Smooth muscle cell (in vitro differentiated cells): ENCODE measurements around the gene AHSG. TPM values are rescaled to one million over a fixed set of nuclear protein-coding genes. Genes with fewer than 3 reads are reported as not detected.

ENCODE experiments used
- DNase-seq: peaks from one replicate; lab custom pipeline; 2025; ENCODE audit not compliant: unreplicated experiment; lab: John Stamatoyannopoulos, UW
- H2AFZ ChIP-seq: fragments of 200-600 bp; sonication (generic); 2 replicates; pipeline ENCODE4 v1.6.0; 2016; ENCODE audit warnings: antibody characterized with exemption, low read depth, mild to moderate bottlenecking
- H3F3A ChIP-seq: fragments of 200-600 bp; sonication (generic); 2 replicates; pipeline ENCODE4 v1.6.0; 2017; ENCODE audit warnings: antibody characterized with exemption, low read depth
- H3K27ac ChIP-seq: fragments of 200-600 bp; sonication (generic); 2 replicates; pipeline ENCODE4 v1.5.1; 2016; ENCODE audit warnings: low read depth, mild to moderate bottlenecking
- H3K27me3 ChIP-seq: fragments of 200-600 bp; sonication (generic); 2 replicates; pipeline ENCODE4 v1.6.1; 2016; ENCODE audit warnings: low read depth, mild to moderate bottlenecking
- H3K36me3 ChIP-seq: fragments of 200-600 bp; sonication (generic); 2 replicates; pipeline ENCODE4 v1.5.1; 2016; ENCODE audit warnings: low read depth
- H3K4me1 ChIP-seq: fragments of 200-600 bp; sonication (generic); 2 replicates; pipeline ENCODE4 v1.5.1; 2016; ENCODE audit warnings: low read depth
- H3K4me2 ChIP-seq: fragments of 200-600 bp; sonication (generic); 2 replicates; pipeline ENCODE4 v1.6.0; 2016; ENCODE audit warnings: mild to moderate bottlenecking
- H3K4me3 ChIP-seq: fragments of 200-600 bp; sonication (generic); 2 replicates; pipeline ENCODE4 v1.5.1; 2016; ENCODE audit warnings: mild to moderate bottlenecking
- H3K79me2 ChIP-seq: fragments of 200-600 bp; sonication (generic); 2 replicates; pipeline ENCODE4 v1.6.0; 2016; ENCODE audit warnings: low read depth, mild to moderate bottlenecking
- H3K9ac ChIP-seq: fragments of 200-600 bp; sonication (generic); 2 replicates; pipeline ENCODE4 v1.6.0; 2016; ENCODE audit warnings: low read depth
- H3K9me3 ChIP-seq: fragments of 200-600 bp; sonication (generic); replicated peaks from 2 replicates; pipeline ENCODE4 v1.5.1; 2016; ENCODE audit warnings: low read depth
- H4K20me1 ChIP-seq: fragments of 200-600 bp; sonication (generic); 2 replicates; pipeline ENCODE4 v1.6.0; 2016; ENCODE audit warnings: low read depth
- WGBS: methylation state at CpG from one replicate; pipeline ENCODE4 v1.1.7; 2016; ENCODE audit warnings: low lambda C conversion rate; 5-methylcytosine and 5-hydroxymethylcytosine counted together
- polyA plus RNA-seq: library from polyadenylated mRNA; unstranded; fragments of >200 nt; fragmentation: Nextera tagmentation; extraction: Ambion mirVana; gene quantifications from 2 replicates; pipeline ENCODE4 v1.2.1, GENCODE V29; 2016
- total RNA-seq: library from RNA; depleted of rRNA; stranded (reverse); fragments of >200 nt; gene quantifications from 2 replicates; pipeline ENCODE4 v1.2.3, GENCODE V29; 2014
- TF ChIP-seq, protein P1 (sequence below): fragments of 200-600 bp; sonication (generic); IDR thresholded peaks from 2 replicates; pipeline ENCODE4 v1.5.1; 2017; ENCODE audit warnings: borderline replicate concordance, mild to moderate bottlenecking, antibody characterized with exemption; ENCODE audit not compliant: insufficient read depth, poor library complexity, severe bottlenecking

Gene AHSG
- total and polyA plus RNA-seq, 2 experiments from 2014 or later = 0.16 to 0.18 TPM

GRCh38 chr3:186635532-186635931 is 22.7 kb downstream of the AHSG start:
- Histone ChIP-seq H3K79me2 (no peaks in the 10 kb centered on the region), H3K9ac (no peak overlapping the region), H2AFZ (no peak overlapping the region), H3F3A (no peaks in the 10 kb centered on the region), H3K4me2 (no peak overlapping the region), H4K20me1 (no peaks in the 10 kb centered on the region), H3K9me3 (no peaks in the 10 kb centered on the region), H3K27me3 (peaks cover 4% of the 10 kb centered on the region), H3K36me3 (no peaks in the 10 kb centered on the region), H3K4me3 (no peak overlapping the region), H3K4me1 (no peaks in the 10 kb centered on the region), H3K27ac (no peak overlapping the region)
- WGBS = 84% methylated on average over 3 of the region's 3 CpGs
- TF ChIP-seq, protein P1, sequence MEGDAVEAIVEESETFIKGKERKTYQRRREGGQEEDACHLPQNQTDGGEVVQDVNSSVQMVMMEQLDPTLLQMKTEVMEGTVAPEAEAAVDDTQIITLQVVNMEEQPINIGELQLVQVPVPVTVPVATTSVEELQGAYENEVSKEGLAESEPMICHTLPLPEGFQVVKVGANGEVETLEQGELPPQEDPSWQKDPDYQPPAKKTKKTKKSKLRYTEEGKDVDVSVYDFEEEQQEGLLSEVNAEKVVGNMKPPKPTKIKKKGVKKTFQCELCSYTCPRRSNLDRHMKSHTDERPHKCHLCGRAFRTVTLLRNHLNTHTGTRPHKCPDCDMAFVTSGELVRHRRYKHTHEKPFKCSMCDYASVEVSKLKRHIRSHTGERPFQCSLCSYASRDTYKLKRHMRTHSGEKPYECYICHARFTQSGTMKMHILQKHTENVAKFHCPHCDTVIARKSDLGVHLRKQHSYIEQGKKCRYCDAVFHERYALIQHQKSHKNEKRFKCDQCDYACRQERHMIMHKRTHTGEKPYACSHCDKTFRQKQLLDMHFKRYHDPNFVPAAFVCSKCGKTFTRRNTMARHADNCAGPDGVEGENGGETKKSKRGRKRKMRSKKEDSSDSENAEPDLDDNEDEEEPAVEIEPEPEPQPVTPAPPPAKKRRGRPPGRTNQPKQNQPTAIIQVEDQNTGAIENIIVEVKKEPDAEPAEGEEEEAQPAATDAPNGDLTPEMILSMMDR = no peak
- no peak for DNase-seq

GRCh38 chr3:186636536-186636935 is 23.7 kb downstream of the AHSG start:
- no peaks in the 10 kb centered on the region for H4K20me1 ChIP-seq
- H3F3A ChIP-seq = no peaks in the 10 kb centered on the region
- H3K27ac ChIP-seq = no peak overlapping the region
- peaks cover 4% of the 10 kb centered on the region for H3K4me1 ChIP-seq
- H2AFZ ChIP-seq = no peak overlapping the region
- H3K9ac ChIP-seq = no peak overlapping the region
- no peaks in the 10 kb centered on the region for H3K36me3 ChIP-seq
- WGBS = 93% methylated on average over 7 of the region's 7 CpGs
- H3K27me3 ChIP-seq = peaks cover 4% of the 10 kb centered on the region
- H3K4me3 ChIP-seq = no peak overlapping the region
- DNase-seq = no peak
- H3K9me3 ChIP-seq = no peaks in the 10 kb centered on the region
- TF ChIP-seq, protein P1 = no peak
- no peaks in the 10 kb centered on the region for H3K79me2 ChIP-seq
- H3K4me2 ChIP-seq = no peak overlapping the region

GRCh38 chr3:186637686-186638085 is 24.8 kb downstream of the AHSG start:
- H3K27ac ChIP-seq = no peak overlapping the region
- 79% methylated on average over 3 of the region's 3 CpGs for WGBS
- no peak overlapping the region for H3K4me2 ChIP-seq
- TF ChIP-seq, protein P1 = no peak
- no peak overlapping the region for H3K4me3 ChIP-seq
- peaks cover 4% of the 10 kb centered on the region for H3K4me1 ChIP-seq
- no peak overlapping the region for H3K9ac ChIP-seq
- no peaks in the 10 kb centered on the region for H3K36me3 ChIP-seq
- H2AFZ ChIP-seq = no peak overlapping the region
- H3K9me3 ChIP-seq = no peaks in the 10 kb centered on the region
- H4K20me1 ChIP-seq = no peaks in the 10 kb centered on the region
- peaks cover 7% of the 10 kb centered on the region for H3K27me3 ChIP-seq
- no peaks in the 10 kb centered on the region for H3F3A ChIP-seq
- DNase-seq = no peak
- no peaks in the 10 kb centered on the region for H3K79me2 ChIP-seq

- Histone ChIP-seq H3K4me1 (peaks cover 4% of the 10 kb centered on the region), H3K27me3 (peaks cover 7% of the 10 kb centered on the region), H4K20me1 (no peaks in the 10 kb centered on the region), H3K9ac (no peak overlapping the region), H3F3A (no peaks in the 10 kb centered on the region), H3K79me2 (no peaks in the 10 kb centered on the region), H3K4me3 (no peak overlapping the region), H2AFZ (no peak overlapping the region), H3K36me3 (no peaks in the 10 kb centered on the region), H3K9me3 (no peaks in the 10 kb centered on the region), H3K4me2 (no peak overlapping the region), H3K27ac (no peak overlapping the region)
- WGBS = 85% methylated on average over 2 of the region's 2 CpGs
- no peak for DNase-seq
- TF ChIP-seq, protein P1 = no peak
Measured at GRCh38 chr3:186638259-186638658, 25.4 kb downstream of the AHSG start.
